Muscle layer of duodenum (tissue), 2 donors: ENCODE data around the gene WNT7B.

Source experiments
- H3K27ac ChIP-seq: one replicate; pipeline ENCODE4 v1.7.0; 2013; ENCODE audit warnings: mild to moderate bottlenecking, low read length
- H3K27me3 ChIP-seq: one replicate; pipeline ENCODE4 v1.7.0; 2013; ENCODE audit warnings: low read depth, mild to moderate bottlenecking, control low read depth, low read length
- H3K36me3 ChIP-seq, 2 donors: one replicate each; pipeline ENCODE4 v1.7.0; 2013; ENCODE audit warnings: low read length in 2 of 2, control low read depth in 1 of 2, mild to moderate bottlenecking in 1 of 2; ENCODE audit not compliant: insufficient read depth in 2 of 2, control insufficient read depth in 1 of 2
- H3K4me1 ChIP-seq, 2 donors: one replicate each; pipeline ENCODE4 v1.7.0; 2013; ENCODE audit warnings: low read length in 2 of 2, mild to moderate bottlenecking in 2 of 2, control low read depth in 1 of 2, moderate library complexity in 1 of 2; ENCODE audit not compliant: insufficient read depth in 2 of 2, control insufficient read depth in 1 of 2
- H3K4me3 ChIP-seq, 2 donors: one replicate each; pipeline ENCODE4 v1.7.0; 2013; ENCODE audit warnings: low read length in 2 of 2, low read depth in 1 of 2, mild to moderate bottlenecking in 1 of 2
- H3K9me3 ChIP-seq, 2 donors: one replicate each; pipeline ENCODE4 v1.7.0; 2013; ENCODE audit warnings: low read length in 2 of 2, control low read depth in 1 of 2, mild to moderate bottlenecking in 1 of 2; ENCODE audit not compliant: control insufficient read depth in 1 of 2
- donor health status: healthy.

Gene WNT7B

DNA sequence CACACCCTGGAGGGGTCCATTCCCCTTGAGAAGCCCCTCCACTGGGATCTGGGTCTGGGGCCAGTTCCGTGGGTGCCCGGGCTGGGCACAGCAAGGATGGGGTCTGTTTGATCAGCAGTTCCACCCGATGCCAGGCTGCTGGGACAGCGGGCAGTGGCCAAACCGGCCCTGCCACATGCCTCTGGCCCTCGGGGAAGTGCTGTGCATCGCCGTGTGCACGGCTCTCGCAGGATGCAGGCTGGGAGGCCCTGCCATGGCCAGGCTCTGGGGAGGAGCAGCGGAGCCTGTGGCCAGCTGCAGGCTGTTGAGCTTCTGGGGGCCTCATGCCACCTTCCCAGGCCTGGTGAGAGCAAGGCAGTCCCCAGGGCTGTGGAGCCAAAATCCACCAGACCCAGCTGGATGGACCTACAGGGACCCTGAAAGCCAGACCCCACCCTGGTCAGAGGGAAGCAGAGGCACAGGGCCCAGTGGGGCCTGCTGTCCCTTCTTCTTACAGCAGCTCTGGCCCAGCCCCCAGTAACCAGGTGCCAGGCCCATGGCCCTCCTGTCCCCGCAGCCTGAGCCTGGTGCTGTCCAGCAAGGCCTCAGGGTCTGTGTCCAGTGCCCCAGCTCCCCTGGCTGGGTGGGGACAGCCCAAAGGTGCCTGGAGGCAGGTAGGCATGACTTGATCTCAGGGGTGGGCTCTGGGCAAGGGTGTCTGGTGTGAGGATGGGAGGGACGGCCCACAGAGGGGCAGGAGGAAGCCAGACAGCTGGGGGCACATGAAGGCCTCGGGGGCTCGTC, 57.3 kb downstream of the WNT7B start:
- no peak overlapping the region for H3K4me3 ChIP-seq
- H3K27ac ChIP-seq = no peak overlapping the region
- H3K36me3 ChIP-seq = no peaks in the 10 kb centered on the region
- H3K4me1 ChIP-seq = no peaks in the 10 kb centered on the region
- peaks cover 0 to 3% of the 10 kb centered on the region in 2 donors for H3K9me3 ChIP-seq
- H3K27me3 ChIP-seq = no peaks in the 10 kb centered on the region

DNA sequence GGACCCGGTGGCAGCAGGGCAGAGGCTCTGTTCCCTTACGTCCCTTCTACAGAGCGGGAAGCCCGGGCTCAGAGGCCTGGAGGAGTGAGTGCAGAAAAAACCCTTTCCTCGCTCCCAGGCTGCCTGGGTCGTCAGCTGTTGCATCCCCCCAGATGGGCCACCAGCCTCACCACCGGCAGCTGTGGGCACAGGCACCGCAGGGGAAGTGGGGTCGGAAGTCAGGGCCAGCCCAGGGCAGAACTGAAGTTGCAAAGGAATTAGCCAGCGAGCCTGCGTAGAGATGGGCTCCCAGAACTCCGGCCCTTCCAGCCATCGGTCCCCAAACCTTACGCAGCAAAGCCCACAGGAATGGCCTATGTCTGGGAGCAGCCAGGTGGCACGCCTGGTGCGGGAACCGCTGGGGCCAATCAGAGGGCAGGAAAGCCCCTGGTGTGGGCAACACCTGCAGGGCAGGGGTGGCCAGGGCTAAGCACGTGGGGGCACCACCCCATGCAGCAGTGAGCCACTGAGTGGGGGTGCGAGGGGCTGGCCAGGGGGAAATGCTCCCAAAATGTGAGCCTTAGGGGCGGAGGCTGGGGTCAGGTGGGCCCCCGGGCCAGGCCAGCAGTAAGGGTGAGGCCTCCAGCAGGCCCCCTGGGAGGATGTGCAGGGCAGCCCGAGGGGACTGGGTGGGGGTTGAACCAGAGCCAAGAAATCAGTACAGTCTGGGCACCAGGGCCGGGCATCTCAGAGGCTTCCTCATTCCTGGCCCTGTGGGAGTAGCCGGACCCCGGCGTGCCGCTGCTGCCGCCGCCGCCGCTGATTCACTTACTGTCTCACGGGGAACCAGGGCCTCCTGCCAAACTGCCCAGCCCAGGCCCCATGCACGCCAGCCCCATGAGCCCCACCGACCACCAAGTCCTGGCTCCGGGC, 58.2 kb downstream of the WNT7B start:
- Histone ChIP-seq H3K9me3 (peaks cover 0 to 9% of the 10 kb centered on the region in 2 donors), H3K27me3 (no peaks in the 10 kb centered on the region), H3K4me3 (no peak overlapping the region), H3K27ac (no peak overlapping the region), H3K4me1 (no peaks in the 10 kb centered on the region), H3K36me3 (no peaks in the 10 kb centered on the region)

DNA sequence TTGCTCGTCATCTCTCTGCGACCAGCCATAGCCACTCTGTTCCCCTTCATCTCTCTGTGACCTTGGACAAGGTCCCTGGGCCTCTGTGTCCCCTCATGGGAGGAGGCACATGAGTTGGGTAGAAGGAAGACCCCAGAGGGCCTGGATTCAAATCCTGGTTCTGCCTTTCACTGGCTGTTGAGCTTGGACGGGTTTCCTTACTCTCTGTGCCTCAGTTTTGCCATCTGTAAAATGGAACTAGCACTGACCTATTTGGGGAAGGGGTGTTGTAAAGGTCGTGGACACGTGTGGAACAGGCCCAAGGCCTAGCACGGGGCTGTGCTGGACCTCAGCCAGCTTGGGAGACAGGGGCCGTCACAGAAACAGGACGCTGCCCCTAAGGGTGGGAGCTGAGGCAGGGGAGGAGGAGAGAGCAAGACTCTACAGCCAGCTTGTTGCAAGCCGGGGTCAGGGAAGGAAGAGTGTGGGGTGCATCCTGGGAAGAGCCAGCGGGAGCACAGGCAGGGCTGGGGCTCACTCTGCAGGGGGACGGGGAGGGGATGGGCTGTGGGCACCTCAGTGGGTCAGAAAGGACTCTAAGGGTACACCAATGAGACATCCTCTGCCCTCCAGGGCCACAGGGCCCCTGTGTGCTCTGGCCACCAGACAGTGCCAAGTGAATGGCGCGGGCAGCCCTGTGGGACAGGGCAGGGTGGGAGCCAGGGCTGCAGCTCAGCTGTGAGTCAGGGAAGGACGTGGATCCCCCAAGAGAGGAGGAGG, 59.1 kb downstream of the WNT7B start:
- H3K4me1 ChIP-seq = no peaks in the 10 kb centered on the region
- no peak overlapping the region for H3K4me3 ChIP-seq
- H3K36me3 ChIP-seq = no peaks in the 10 kb centered on the region
- H3K27ac ChIP-seq = no peak overlapping the region
- no peaks in the 10 kb centered on the region for H3K27me3 ChIP-seq
- H3K9me3 ChIP-seq = peaks cover 0 to 9% of the 10 kb centered on the region in 2 donors

DNA sequence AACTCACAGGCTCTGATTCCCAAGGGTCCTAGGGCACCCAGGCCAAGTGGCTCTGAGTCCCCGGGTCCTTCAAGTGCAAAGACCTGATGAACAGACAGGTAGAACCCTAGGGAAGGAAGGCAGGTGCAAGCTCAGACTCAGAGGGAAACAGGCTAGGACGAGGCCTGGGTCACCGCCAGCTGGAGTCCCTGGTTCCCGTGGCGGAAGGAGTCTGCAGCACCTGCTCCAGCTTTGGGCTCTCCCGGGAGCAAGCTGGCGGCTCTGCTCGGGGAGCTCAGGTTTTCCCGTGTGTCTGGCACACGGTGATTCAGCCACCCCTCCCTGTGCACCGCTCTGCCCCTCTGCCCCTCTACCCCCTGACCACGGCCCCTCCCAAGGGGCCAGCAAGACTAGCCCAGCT, 59.8 kb downstream of the WNT7B start:
- Histone ChIP-seq H3K4me3 (no peak overlapping the region), H3K27ac (no peak overlapping the region), H3K36me3 (no peaks in the 10 kb centered on the region), H3K9me3 (peaks cover 0 to 9% of the 10 kb centered on the region in 2 donors), H3K27me3 (no peaks in the 10 kb centered on the region), H3K4me1 (no peaks in the 10 kb centered on the region)

DNA sequence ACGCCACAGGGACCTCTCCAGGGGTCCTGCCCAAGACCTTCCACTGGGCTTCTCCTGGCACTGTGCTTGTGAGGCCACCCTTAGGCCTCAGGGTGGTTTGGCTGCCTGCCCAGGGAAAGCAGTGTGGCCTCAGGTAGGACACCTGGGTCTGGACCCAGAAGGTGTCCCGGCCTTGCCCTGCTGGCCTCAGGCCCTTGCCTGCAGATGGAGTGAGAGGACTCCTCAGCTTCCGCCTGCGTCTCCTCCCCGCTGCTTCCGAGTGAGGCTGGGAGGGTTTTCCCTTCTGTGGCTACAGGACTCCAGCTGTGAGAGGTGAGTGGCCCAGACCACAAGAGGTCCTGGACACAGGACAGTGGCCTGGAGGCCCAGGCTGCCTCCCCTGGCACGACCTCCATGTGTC, 60.4 kb downstream of the WNT7B start:
- Histone ChIP-seq H3K4me3 (no peak overlapping the region), H3K36me3 (no peaks in the 10 kb centered on the region), H3K9me3 (peaks cover 0 to 9% of the 10 kb centered on the region in 2 donors), H3K27me3 (no peaks in the 10 kb centered on the region), H3K27ac (no peak overlapping the region), H3K4me1 (no peaks in the 10 kb centered on the region)

DNA sequence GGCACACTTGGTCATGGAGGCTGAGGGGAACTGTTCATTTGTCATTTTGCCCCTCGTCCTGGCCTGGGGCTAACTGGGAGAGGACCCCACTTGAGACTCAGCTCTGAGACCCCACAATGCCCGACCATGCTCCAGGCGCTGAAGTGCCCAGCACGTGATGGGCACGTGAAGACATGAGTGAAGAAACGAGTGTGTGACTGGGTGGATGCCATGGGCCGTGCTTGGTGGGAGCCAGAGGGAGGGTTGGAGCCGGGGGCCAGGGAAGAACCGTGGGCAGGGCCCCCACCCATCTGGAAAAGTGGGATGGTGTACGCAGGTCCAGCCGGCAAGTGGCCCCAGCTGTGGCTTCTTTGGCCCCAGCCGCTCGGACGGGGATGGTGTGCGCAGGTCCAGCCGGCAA, 61.1 kb downstream of the WNT7B start:
- H3K27me3 ChIP-seq = no peaks in the 10 kb centered on the region
- peaks cover 0 to 9% of the 10 kb centered on the region in 2 donors for H3K9me3 ChIP-seq
- no peak overlapping the region for H3K4me3 ChIP-seq
- H3K4me1 ChIP-seq = no peaks in the 10 kb centered on the region
- no peak overlapping the region for H3K27ac ChIP-seq
- no peaks in the 10 kb centered on the region for H3K36me3 ChIP-seq

DNA sequence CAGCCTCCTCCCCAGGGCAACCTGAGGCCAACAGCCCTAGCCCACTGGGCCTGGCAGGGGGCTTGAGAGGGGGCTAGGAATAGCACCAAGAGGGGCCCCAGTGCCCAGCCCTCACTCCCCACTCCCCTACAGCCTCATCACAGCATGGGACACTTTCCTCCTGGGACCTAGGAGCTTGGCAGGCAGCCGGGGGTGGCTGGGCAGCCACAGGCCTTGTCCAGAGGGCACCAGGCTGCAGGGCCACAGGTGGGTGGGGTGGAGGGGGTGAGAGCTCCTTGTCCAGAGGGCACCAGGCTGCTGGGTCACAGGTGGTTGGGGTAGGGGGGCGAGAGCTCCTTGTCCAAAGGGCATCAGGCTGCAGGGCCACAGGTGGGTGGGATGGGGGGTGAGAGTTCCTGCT, 61.8 kb downstream of the WNT7B start:
- Histone ChIP-seq H3K4me1 (no peaks in the 10 kb centered on the region), H3K4me3 (no peak overlapping the region), H3K27me3 (no peaks in the 10 kb centered on the region), H3K9me3 (peaks cover 0 to 9% of the 10 kb centered on the region in 2 donors), H3K27ac (no peak overlapping the region), H3K36me3 (no peaks in the 10 kb centered on the region)

DNA sequence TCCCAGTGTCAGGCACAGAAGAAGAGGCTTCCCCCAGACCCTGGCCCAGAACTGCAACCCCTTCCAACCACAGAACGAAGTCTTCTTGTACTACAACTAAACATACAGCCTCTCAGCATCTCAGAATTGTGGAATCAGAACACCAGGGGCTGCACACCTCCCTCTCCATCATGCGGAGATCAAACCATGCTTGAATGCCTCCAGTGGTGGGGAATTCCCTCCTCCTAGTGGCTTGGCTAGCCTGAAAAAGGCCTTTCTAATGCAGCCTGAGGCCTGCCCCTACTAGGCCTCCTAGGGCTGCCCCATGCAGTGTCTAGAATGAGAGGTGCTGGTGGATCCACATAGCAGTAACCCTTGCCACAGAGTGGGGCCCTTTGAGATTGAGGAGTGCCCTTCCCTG, 62.7 kb downstream of the WNT7B start:
- Histone ChIP-seq H3K36me3 (no peaks in the 10 kb centered on the region), H3K9me3 (peaks cover 0 to 9% of the 10 kb centered on the region in 2 donors), H3K27ac (no peak overlapping the region), H3K4me3 (no peak overlapping the region), H3K27me3 (no peaks in the 10 kb centered on the region), H3K4me1 (no peaks in the 10 kb centered on the region)

DNA sequence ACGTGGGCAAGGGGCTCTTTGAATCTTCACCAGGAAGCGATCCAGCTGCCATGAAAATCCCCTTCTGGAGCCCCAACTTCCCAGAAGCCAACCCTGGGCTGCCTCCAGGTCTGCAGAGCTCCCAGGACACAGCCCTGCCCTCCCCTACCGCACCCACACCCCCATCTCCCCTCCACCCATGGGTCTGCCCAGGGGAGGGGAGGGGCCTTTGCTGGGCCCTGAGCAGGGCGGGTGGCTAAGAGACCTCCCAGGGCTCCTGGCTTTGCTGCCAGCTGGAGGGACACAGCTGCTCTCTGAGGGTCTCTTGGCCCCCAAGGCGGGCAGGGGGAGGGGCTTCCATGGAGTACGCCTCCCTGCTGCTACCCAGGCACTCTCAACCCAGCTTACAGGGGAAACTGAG, 64.1 kb downstream of the WNT7B start:
- Histone ChIP-seq H3K4me1 (no peaks in the 10 kb centered on the region), H3K27me3 (no peaks in the 10 kb centered on the region), H3K36me3 (no peaks in the 10 kb centered on the region), H3K27ac (no peak overlapping the region), H3K9me3 (peaks cover 0 to 9% of the 10 kb centered on the region in 2 donors), H3K4me3 (no peak overlapping the region)

DNA sequence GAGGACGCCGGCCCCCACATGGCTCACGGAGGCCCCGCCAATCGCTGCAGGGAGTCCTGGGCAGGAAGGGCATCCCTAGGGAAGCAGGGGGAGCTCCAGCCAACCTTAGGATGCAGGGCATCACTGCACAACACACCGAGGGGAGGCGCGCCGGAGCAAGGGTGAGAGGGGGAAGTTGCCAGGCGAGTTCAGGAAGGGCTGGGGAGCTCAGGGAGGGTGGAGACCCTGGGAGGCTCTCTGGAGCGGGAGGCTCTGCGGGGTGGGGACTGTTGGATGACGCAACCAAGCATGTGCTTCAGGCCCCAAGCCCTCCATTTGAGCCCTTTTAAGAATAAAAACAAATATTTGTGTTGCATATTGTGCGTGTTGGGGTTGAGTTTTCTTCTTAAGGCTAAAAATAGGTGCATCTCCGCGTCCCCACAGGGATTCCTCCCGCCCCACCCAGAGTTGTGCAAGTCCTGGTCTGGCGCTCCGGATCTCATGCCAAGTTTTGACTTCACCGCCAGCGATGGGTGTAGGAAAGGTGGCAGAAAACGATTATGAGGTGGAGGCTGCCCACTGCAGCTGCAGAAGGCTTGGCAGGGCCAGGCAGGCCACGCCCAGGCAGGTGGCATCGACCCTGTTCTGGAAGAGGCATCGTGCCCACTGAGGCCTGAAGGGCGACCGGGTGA, 65.2 kb downstream of the WNT7B start:
- no peak overlapping the region for H3K4me3 ChIP-seq
- H3K4me1 ChIP-seq = no peaks in the 10 kb centered on the region
- no peaks in the 10 kb centered on the region for H3K27me3 ChIP-seq
- H3K27ac ChIP-seq = no peak overlapping the region
- no peaks in the 10 kb centered on the region for H3K36me3 ChIP-seq
- peaks cover 0 to 9% of the 10 kb centered on the region in 2 donors for H3K9me3 ChIP-seq
